NCI-H2107 treated with DMSO at 0.1 percent for 48 hours (cell line): ENCODE results near the gene PRPSAP1.

Source experiments
- DNase-seq: peaks from one replicate; lab custom pipeline; 2025; ENCODE audit not compliant: unreplicated experiment; lab: John Stamatoyannopoulos, UW

PRPSAP1 gene

DNA sequence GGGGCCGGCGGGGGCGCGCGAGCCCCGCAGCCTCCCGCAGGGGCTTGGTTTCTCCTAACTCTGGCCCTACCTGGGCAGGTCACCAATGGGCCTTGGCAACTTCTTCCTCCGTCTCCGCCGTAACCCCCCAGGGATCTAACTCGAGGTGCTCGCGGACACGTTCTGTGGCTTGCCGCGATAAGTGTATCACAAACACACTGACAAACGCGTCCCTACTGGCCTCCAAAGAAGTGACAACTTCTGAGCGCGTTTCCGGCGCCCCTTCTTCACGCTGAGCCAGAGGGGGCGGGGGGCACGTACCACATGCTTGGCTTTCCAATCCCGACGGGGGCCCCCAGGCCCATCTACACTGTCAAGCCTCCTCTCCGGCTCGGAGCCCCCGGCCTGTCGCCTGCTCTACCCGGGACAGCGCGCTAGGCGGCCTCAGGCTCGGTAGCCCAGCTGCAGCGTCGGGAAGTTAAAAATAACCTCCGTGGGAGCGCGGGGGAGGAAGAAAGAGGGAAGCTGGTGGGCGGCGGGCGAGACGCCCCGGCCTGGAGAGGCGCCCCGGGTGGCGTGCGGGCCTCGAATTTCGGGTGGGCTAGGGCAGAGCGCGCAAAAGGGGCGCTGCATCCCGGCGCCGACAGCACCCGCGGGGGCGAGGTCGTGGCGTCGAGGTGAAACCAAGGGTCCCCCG lies 30.0 kb upstream of the PRPSAP1 start:
- no peak for DNase-seq

DNA sequence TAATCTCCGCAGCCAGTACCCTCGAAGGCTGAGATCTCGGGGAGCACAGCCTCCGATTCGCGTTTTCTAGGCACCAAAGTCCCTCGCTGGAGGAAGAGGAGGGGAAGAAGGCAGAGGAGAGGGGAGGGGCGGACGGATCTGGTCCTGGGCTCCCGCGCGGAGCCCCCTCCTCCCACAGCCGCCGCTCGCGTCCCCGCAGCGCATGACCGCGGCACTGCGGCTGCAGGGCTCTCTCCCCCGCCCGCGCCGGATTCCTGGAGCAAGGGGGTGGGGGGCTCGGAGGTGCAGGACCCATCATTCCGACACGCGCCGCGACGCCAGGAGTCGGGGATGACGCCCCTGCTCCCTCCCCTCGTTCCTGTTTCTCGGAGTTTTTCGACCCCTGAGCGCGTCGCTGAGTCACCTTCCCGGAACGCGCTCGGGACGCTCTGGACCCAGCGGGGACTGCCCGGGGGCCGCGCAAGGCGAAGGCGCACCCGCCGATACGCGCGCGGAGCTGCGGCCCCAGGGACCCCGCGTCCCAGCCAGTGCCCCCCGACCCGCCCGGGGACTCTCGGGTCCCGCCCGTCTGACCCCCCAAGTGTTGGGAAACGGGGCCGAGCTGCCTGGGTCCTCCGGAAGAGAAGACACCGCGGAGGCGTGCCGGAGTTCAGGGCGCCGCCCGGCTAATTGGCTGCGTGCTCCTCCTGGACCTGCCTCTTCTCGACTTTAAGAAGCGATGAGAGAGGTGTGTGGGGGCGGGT lies 29.3 kb upstream of the PRPSAP1 start:
- DNase-seq, result no peak

DNA sequence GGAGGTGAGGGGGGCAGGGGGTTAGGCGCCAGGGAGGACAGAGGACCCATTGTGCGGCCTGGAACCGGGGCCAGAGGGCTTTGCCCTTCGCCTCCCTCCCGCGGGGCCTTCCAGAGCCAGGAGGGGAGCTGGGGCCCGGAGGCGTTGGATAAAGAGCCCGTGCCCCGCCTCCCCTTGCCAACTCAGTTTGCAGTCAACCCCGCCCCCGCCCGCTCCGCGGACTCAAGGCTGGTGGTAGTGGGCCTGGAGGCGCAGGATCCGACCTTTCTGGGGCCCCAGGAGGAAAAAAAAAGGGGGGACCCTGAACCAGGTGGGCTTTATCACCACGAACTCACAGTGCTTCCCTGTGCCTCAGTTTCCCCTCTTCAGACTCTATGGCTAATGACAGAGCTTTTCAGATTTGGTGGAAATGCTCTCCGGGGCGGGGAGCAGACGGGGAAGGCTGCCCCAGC lies 28.7 kb upstream of the PRPSAP1 start:
- no peak for DNase-seq

DNA sequence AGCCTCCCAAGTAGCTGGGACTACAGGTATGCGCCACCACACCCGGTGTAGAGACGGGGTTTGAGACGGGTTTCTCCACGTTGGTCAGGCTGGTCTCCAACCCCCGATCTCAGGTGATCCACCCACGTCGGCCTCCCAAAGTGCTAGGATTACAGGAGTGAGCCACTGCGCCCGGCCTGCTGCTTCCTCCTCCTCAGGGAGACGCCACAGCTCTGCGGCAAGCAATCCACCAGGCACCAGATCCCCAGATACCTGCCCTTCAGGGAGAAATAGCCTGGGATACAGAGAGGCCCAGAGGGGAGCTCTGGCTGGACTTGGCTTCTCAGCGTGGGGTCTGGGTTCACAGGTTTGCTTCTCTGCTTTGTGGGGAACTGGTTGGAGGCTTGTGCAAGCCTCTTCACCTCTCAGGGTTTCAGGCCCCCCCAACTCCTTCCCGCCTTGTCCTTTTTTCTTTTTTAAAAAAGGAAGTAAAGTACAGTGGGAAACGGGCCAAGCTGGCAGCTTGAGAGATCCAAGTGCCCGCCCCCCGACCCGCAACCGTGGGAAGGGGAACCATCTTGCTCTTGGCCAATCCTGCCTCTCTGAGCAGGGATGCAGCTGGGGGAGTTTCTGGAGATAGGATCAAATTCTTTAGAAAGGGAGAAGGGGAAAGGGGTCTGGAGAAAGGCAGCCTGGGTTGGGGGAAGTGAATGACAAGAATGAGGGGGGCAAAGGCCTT lies 28.1 kb upstream of the PRPSAP1 start:
- DNase-seq, result no peak

DNA sequence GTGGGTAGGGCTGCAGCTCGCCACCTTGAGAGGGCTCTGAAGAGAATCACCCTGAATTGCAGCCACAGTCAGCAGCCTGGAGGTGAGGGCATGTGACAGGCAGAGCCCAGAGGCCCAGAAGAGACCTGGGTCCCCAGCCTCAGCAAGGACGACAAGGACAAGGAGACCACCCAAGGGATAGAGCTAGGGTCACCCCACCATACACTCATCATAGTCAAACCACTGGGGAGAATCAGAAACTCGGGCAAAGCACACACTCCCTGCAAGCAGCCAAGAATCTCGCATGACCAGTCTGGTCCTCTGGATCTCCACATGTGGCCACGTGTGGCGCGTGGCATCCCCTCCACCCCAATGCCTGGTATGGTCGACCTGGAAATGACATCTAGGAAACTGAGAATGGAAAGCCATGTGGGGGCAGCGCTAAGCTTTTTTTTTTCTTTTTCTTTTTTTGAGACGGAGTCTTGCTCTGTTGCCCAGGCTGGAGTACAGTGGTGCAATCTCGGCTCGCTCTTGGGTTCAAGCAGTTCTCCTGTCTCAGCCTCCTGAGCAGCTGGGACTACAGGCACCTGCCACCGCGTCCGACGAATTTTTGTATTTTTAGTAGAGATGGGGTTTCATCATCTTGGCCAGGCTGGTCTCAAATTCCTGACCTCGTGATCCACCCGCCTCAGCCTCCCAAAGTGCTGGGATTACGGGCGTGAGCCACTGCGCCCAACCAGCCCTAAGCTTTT lies 26.1 kb upstream of the PRPSAP1 start:
- DNase-seq, result no peak

DNA sequence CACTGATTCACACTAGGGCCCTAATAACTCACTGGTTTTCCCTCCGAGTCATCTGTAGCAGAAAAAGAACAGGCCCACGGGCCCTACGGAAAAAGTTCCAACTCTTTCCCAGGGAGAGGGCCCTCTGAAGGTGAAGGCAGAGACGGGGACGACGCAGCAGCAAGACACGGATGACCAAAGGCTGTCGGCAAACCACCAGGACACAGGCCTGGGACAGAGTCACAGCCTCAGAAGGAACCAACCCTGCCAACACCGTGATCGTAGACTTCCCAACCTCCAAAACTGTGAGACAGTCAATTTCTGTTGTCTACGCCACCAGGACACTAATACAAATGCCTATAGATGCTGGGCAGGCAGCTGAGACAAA lies 25.5 kb upstream of the PRPSAP1 start:
- no peak for DNase-seq

DNA sequence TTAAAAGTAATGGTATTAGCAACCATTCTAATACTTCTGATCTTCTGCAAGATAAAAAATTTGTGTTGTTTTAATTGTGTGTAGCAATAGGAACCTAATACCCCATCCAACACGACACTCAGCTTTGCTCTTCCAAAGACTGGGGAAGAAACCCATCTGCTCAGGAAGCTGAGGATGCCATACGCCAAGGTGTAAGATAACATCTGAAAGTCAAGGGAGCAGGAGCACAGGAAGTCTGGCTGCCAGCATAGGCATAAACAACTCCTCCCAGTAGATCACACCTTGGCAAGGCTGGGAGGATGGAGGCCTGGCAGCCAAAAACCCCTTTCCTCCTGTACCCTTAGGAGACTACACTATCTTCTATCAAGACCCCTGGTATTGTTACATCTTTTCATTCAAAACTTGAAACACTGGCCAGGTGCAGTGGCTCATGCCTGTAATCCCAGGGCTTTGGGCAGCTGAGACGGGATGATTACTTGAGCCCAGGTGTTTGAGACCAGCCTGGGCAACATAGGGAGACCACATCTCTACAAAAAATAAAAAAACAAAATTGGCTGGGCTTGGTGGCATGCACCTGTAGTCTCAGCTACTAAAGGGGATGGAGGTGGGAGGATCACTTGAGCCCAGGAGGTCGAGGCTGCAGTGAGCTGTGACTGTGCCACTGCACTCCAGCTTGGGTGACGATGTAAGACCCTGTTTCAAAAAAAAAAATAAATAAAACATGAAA lies 25.0 kb upstream of the PRPSAP1 start:
- no peak for DNase-seq

DNA sequence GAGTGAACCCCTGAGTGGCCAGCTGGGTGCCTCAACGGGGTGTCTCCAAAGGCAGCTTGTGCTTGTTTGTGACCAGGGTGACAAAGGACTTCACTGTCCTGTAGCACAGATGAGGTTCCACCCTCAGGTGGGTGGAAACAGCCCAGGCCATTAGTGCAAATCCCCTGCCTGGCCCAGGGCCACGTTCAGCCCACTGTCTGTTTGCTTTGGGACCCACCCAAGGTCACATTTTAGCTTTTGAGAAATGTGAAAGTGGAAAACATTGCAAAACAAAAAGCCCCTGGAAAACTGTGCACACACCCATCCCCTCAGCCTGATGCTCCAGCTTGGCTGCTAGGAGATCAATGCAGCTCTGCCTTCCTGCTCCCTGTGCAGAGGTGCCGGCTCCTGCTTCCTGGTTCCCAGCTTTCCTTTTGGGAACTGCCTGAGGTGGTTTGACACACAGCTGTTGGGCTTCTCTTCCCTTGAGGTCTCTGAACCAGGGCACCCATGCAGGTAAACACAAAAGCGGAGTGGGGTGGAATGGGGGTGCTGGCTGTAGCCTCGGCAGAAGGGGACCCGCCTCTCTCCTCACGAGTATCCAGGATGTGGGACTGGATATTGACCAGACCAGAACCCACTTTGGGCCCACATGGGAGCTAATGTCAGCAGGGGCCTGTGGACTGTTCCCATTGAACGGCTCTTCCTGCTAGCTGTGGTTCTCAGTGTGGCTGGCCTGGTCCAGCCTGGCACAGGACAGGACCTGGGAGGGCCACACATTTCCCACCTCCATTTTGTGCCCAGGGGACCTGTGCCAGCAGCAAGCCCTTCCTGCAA lies 22.8 kb upstream of the PRPSAP1 start:
- DNase-seq, result no peak

DNA sequence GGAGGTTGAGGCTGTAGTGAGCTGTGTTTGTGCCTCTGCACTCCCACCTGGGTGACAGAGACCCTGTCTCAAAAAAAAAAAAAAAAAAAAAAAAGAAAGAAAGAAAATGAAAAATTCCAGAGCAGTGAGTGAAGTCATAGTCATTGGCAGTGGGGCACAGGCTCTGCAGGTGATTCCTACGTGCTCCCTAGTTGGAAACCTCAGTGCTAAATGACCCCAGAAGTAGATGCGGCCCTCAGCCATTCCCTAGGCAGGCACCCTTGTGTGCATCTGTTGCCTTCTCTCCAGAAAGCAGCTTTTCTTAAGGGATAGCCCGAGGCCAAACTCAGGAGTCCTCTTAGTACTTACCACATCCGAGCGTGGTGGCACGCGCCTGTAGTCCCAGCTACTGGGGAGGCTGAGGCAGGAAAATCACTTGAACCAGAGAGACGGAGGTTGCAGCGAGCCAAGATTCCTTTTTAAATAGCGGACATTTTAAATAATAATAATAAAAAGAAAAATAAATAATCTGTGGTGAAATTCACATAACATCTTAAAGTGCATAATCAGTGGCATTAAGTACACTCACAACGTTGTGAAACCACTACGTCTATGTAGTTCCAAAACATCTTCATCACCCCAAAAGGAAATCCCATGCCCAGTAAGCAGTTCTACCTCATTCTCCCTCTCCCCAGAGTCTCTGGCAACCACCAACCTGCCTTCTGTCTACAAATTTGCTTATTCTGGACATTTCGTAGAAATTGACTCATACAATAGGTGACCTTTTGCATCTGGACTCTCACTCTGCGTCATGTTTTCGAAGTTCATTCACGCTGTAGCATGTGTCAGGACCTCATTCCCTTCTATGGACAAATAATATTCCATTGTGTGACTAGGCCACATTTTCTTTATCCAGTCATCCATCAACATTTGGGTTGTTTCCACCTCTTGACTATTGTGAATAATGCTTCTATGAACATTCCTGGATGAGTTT lies 18.2 kb upstream of the PRPSAP1 start:
- no peak for DNase-seq

DNA sequence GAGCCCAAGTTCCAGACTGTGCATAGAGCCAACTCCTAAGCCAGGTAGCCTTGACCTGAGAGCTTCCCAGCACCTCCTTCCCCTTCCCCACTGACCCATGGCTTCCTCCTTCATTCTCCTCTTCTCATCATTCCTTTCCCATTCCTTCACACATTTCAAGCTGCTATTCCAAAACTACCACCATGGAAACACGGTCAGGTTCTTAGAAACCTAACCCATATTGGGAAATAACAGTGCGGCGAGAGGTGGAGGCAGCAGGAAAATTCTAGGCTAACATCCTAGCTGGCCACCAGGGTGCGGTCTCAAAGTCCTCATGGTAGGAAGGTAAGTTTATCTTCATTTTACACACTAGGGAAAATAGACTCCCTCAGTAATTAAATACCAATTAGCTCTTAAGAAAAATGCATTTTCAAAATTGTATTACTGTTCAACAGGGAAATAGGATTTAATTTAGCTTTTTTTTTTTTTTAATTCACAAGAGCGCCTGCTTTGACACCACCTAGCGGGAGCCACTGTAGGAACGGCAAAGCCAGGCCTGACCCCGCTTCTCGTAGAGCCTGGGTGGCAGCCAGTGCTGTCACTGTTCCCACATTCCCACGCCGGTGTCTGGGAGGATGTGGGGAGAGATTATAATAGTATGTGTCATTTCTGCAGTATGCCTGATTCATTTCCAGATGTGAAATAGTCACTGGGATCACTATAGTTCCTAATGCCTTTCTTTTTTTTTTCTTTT lies 16.7 kb upstream of the PRPSAP1 start:
- DNase-seq, result no peak

DNA sequence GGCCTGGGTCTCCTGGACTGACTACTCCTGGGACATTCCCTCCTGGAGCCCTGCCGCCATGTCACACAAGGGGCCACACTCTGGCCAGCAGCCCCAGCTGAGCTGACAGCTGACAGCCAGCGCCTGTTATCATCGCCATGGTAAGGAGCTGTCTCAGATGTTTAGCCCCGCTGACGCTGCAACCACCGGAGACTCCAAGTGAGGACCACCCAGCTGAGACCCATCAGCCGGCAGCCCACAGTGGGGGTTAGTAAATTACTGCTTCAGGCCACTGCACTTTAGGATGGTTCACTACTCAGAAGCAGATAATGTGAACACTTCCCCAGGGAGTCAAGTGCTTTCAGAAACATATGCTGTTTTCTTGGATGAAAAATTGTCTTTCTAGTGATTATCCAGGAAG lies 16.1 kb upstream of the PRPSAP1 start:
- no peak for DNase-seq

DNA sequence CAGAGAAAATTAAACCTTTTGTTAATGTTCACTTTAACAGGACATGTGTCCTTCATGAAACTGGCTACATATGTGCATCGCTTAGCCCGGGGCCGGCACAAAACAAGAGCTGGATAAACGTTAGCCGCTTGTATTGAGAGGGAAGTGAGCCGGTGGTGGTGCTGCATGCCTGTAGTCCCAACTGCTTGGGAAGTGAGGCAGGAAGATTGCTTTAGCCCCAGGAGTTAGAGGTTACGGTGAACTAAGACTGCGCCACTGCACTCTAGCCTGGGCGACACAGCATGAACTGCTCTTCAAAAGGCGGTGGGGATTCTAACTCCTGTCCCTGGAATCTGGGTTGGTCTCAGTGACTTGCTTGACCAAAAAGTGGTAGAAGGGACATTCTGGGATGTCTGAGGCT lies 15.7 kb upstream of the PRPSAP1 start:
- no peak for DNase-seq

DNA sequence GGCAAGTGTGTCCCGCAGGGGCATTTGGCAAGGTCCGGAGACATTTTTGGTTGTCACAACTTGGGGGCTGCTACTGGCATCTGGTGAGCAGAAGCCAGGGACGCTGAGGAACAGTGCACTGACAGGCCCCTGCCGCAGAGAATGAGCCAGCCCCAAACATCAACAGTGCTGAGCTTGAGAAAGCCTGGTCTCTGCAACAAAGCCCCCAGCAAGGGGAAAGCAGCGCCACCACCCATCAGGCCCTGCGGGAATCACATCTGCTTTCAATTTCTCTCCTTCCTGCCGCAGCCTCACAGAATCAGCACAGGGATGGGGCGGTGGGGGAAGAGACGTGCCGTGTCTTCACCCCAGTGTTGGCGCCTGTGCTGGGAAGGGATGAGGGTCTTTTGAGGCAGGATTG lies 14.8 kb upstream of the PRPSAP1 start:
- DNase-seq, result no peak

DNA sequence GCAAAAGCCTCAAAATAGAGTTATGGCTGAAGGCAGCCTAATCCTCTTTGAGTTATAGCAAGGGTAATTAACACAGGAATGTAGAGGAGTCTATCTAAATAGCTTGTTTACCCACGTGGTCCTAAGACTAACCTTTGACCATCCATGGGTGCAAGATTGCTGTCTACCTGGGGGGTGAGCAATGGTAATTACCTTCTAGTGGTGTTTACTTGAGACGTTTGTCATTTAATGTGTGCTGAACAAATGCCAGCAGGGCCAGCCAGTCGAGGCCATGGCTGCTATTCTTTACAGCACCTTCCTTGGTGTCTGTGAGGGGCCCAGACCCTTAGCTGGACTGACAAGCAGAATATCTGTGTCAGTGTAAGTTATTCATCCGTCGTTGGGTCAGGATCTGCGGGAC lies 13.9 kb upstream of the PRPSAP1 start:
- DNase-seq, result no peak

DNA sequence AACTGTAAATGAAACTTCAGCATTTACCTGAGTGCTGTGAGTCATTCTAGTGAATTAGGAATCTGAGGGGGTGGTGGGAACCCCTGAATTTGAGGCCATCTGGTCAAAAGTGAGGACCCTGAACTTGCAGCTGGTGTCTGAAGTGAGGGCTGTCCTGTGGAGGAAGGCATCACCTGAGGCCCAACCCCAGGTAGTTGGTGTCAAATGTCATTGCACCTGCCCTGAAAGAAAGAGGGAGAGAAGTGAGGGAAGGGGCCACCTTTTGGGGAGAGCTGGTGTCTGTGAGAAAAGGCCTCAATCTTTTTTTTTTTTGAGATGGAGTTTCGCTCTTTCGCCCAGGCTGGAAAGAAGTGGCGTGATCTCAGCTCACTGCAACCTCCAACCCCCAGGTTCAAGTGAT lies 12.5 kb upstream of the PRPSAP1 start:
- no peak for DNase-seq

DNA sequence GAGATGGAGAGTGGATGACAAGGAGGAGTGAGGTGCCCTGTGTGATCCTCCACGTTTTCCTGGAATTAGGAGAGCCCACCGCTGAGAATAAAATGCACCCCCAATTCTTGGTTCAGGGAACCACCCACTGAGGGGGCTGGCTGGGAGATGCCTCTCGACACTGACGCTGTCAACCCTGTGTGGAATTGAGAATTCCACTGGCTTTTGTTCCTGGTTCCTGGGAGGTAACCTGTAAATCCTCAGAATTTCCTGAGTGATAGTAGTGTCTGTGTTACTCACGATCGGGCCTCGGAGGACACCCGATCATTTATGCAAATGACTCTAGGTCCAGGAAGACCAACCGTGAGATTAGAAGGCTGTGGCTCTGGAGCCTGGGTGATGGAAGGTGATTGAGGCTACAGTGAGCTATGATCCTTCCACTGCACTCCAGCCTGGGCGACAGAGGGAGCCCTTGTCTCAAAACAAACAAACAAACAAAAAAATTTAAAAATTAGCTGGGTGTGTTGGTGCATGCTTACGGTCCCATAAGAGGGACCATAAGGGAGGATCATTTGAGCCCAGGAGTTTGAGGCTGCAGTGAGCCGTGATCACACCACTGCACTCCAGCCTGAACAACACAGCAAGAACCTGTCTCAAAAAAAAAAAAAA lies 11.7 kb upstream of the PRPSAP1 start:
- no peak for DNase-seq

DNA sequence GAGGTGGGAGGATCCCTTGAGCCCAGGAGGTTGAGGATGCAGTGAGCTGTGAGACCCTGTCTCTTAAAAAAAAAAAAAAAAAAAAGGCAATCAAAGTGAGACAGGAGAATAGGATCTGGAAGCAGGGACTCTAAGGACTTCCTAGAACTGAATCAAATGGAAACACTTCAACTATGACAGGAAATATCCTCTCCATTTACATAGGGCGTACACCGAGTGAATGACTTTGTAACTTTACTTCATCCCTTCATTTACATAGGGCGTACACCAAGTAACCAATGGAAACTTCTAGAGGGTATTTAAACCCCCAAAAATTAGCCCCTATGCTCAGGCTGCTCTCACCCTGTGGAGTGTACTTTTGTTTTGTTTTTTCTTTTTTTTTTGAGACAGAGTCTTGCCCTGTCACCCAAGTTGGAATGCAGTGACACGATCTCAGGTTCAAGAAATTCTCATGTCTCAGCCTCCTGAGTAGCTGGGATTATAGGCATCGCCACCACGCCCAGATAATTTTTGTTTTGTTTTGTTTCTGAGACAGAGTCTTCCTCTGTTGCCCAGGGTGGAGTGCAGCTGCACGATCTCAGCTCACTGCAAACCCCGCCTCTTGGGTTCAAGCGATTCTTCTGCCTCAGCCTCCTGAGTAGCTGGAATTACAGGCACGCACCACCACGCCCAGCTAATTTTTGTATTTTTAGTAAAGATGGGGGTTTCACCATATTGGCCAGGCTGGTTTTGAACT lies 9.6 kb upstream of the PRPSAP1 start:
- no peak for DNase-seq
